ENCODE measurements around the gene CBY2. TPM values are rescaled to one million over a fixed set of nuclear protein-coding genes. Genes with fewer than 3 reads are reported as not detected.
"Not testable (repeated sequence)": the region's sequence is repeated elsewhere in the genome, so short reads cannot be mapped to it uniquely, and the experiment has no call there.

The CBY2 gene
- total RNA-seq, 1 donor from 2014 or later, result not detected

- no peak for DNase-seq (ENCODE audit: low read depth)
- H3K4me3 ChIP-seq (ENCODE audit: low read depth, low read length), result no peak overlapping the region
- no peak for TF ChIP-seq CTCF (conservative IDR thresholded peaks at IDR 0.05; ENCODE audit: low read depth, low read length)
These were observed 40.9 kb downstream of the CBY2 start for GRCh38 chr13:45742985-45743384.

- H3K4me3 ChIP-seq (ENCODE audit: low read depth, low read length), result no peak overlapping the region
- no peak for DNase-seq (ENCODE audit: low read depth)
- TF ChIP-seq CTCF (conservative IDR thresholded peaks at IDR 0.05; ENCODE audit: low read depth, low read length), result no peak
These were observed 42.9 kb downstream of the CBY2 start for GRCh38 chr13:45744979-45745378.

DNA sequence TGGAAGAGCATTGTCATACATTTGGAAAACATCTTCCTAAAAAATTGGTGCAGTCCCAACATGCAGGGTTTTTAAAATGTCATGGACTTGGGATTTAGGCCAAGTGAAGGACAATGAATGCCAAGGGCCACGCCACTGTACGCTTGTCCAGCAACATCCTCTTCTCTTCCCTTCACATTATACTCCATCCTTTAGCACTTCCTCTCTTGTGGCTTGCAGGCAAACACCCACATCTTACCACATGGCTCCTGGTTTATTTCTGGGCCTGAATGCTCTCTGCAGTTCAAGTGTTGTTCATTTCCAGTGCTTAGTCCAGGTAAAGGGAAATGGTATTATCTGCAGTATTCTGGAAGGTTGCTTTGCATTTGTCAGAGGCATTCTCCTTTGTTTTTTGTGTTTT is 45.0 kb downstream of the CBY2 start:
- no peak for DNase-seq (ENCODE audit: low read depth)
- TF ChIP-seq CTCF (conservative IDR thresholded peaks at IDR 0.05; ENCODE audit: low read depth, low read length), result no peak
- H3K4me3 ChIP-seq (ENCODE audit: low read depth, low read length), result no peak overlapping the region

GRCh38 chr13:45748941-45749759 is 47.0 kb downstream of the CBY2 start:
- TF ChIP-seq CTCF (conservative IDR thresholded peaks at IDR 0.05; ENCODE audit: low read depth, low read length), result no peak
- H3K4me3 ChIP-seq (ENCODE audit: low read depth, low read length), result no peak overlapping the region
- DNase-seq (ENCODE audit: low read depth), result no peak

GRCh38 chr13:45750566-45750965 is 48.4 kb downstream of the CBY2 start:
- DNase-seq (ENCODE audit: low read depth), result no peak
- TF ChIP-seq CTCF (conservative IDR thresholded peaks at IDR 0.05; ENCODE audit: low read depth, low read length), result no peak
- H3K4me3 ChIP-seq (ENCODE audit: low read depth, low read length), result no peak overlapping the region

DNA sequence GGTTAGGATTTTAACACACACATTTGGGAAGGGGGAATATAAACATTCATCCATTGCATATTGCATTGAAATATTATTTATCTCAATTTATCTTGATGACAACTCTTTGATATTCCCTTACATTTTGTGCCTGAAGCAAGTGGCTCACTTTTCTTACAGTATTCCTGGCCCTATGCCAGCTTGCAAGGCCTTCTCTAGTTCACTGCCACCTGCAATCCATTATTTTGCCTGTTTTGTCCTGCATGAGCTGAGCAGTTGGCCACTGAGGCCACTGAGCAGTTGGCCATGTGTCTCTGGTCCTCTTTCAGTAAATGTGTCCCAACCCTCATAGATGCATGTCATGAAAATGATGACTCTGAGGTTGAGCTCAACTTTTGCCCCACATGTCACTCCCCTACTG is 49.8 kb downstream of the CBY2 start:
- TF ChIP-seq CTCF (conservative IDR thresholded peaks at IDR 0.05; ENCODE audit: low read depth, low read length), result no peak
- no peak for DNase-seq (ENCODE audit: low read depth)
- no peak overlapping the region for H3K4me3 ChIP-seq (ENCODE audit: low read depth, low read length)

DNA sequence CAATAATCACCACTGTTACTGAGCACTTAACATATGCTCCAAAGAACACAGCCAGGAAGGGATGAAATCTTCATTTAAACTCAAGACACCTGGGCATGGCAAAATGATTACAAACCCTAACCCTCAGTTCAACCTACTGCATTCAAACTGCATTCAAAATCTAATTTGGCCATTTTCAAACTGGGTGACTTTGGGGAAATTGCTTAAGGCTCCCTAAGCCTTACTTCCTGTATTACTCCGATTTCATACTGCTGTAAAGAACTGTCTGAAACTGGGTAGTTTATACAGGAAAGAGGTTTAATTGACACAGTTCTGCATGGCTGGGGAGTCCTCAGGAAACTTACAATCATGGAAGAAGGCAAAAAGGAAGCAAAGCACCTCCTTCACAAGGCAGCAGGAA is 50.4 kb downstream of the CBY2 start:
- no peak for DNase-seq (ENCODE audit: low read depth)
- H3K4me3 ChIP-seq (ENCODE audit: low read depth, low read length), result no peak overlapping the region
- no peak for TF ChIP-seq CTCF (conservative IDR thresholded peaks at IDR 0.05; ENCODE audit: low read depth, low read length)

DNA sequence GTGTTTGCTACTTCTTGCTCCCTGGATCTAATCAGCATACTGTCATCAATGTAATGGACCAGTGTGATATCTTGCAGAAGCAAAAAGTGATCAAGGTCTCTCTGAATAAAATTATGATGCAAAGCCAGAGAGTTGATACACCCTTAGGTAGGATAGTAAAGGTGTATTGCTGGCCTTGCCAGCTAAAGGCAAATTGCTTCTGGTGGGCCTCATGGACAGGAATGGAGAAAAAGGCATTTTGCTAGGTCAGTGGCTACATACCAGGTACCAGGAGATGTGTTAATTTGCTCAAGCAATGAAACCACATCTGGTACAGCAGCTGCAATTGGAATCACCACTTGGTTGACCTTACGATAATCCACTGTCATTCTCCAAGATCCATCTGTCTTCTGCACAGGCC is 54.4 kb downstream of the CBY2 start:
- not testable (repeated sequence) for DNase-seq (ENCODE audit: low read depth); H3K4me3 ChIP-seq (ENCODE audit: low read depth, low read length)

GRCh38 chr13:45757589-45757988 is 55.5 kb downstream of the CBY2 start:
- not testable (repeated sequence) for DNase-seq (ENCODE audit: low read depth); H3K4me3 ChIP-seq (ENCODE audit: low read depth, low read length)

Measured in epithelial cell of proximal tubule (primary cell).